ENCODE measurements around the gene TRIM25. TPM values are rescaled to one million over a fixed set of nuclear protein-coding genes. Genes with fewer than 3 reads are reported as not detected.

TRIM25 gene, protein sequence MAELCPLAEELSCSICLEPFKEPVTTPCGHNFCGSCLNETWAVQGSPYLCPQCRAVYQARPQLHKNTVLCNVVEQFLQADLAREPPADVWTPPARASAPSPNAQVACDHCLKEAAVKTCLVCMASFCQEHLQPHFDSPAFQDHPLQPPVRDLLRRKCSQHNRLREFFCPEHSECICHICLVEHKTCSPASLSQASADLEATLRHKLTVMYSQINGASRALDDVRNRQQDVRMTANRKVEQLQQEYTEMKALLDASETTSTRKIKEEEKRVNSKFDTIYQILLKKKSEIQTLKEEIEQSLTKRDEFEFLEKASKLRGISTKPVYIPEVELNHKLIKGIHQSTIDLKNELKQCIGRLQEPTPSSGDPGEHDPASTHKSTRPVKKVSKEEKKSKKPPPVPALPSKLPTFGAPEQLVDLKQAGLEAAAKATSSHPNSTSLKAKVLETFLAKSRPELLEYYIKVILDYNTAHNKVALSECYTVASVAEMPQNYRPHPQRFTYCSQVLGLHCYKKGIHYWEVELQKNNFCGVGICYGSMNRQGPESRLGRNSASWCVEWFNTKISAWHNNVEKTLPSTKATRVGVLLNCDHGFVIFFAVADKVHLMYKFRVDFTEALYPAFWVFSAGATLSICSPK
- total RNA-seq: 10 to 100 TPM; 14.8 to 82.4 (median 58.6) TPM
- 10 to 100 TPM; 12.6 to 56.6 (median 23.6) TPM for polyA plus RNA-seq
- long read RNA-seq, donor 1, full-length matches to known transcripts: 2 of 2 reads
- long read RNA-seq, donor 1, partial matches to known transcripts: 0 of 2 reads
- long read RNA-seq, donor 1, other reads (novel, unspliced or antisense): 0 of 2 reads
- long read RNA-seq, donor 2, full-length matches to known transcripts: 1 of 1 reads
- long read RNA-seq, donor 2, partial matches to known transcripts: 0 of 1 reads
- long read RNA-seq, donor 2, other reads (novel, unspliced or antisense): 0 of 1 reads
- long read RNA-seq, donor 3: 0 reads
- long read RNA-seq, donor 4, partial matches to known transcripts: 1 of 2 reads
- long read RNA-seq, donor 4, other reads (novel, unspliced or antisense): 1 of 2 reads
- long read RNA-seq, donor 5, full-length matches to known transcripts: 1 of 13 reads
- long read RNA-seq, donor 5, partial matches to known transcripts: 7 of 13 reads
- long read RNA-seq, donor 5, other reads (novel, unspliced or antisense): 5 of 13 reads
- long read RNA-seq, donor 6, partial matches to known transcripts: 1 of 4 reads
- long read RNA-seq, donor 6, other reads (novel, unspliced or antisense): 3 of 4 reads
- long read RNA-seq, donor 7, partial matches to known transcripts: 0 of 2 reads
- long read RNA-seq, donor 7, other reads (novel, unspliced or antisense): 0 of 2 reads
- long read RNA-seq, donor 8, full-length matches to known transcripts: 5 of 5 reads
- long read RNA-seq, donor 8, partial matches to known transcripts: 0 of 5 reads
- long read RNA-seq, donor 8, other reads (novel, unspliced or antisense): 0 of 5 reads
- long read RNA-seq, donor 9, partial matches to known transcripts: 0 of 1 reads
- long read RNA-seq, donor 9, other reads (novel, unspliced or antisense): 0 of 1 reads
- long read RNA-seq, donor 10: 0 reads

DNA sequence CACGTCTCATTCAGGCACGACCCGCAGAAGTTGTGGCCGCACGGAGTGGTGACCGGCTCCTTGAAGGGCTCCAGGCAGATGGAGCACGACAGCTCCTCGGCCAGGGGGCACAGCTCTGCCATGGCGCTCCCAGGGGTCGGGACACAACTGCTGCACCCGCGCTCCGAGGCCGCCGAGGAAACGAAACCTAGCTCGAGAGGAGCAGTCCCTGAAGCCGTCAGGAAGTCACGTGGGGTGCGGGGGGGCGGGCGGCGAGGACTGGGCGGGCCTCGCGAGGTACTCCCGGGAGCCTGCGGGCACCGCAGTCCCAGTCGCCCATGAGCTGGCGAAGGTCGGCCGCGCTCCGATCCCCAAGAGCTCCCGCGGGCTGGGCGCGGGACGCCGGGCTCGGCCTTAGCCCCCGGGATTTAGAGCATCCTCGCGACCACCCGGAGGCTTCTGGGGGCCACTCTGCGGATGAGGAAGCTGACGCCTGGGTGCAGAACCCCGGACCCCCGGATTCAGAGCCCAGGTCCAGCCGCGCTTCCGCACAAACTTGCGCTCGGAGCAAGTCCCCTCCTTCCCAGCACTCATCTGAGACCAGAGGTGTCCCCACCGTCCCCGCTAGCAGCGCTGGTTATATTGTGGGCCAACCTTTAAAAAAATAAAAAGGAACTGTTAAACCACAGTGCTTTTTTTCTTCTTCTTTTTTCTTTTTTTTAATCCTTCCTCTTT, at the start of gene TRIM25:
Gene TRIM25, minus strand, starts transcription at position 183 of the 714 bp plus-strand sequence. Its CDS starts 61 bp downstream, at position 122.
- no peaks in the 10 kb centered on the region for H3K36me3 ChIP-seq (replicated peaks in 1 of 2)
- peak; percentile 95 to 97 (median 96) for DNase-seq
- WGBS, 4 donors: 0% methylated on average over 17 to 58 of the region's 58 CpGs
- TF ChIP-seq, protein P1, sequence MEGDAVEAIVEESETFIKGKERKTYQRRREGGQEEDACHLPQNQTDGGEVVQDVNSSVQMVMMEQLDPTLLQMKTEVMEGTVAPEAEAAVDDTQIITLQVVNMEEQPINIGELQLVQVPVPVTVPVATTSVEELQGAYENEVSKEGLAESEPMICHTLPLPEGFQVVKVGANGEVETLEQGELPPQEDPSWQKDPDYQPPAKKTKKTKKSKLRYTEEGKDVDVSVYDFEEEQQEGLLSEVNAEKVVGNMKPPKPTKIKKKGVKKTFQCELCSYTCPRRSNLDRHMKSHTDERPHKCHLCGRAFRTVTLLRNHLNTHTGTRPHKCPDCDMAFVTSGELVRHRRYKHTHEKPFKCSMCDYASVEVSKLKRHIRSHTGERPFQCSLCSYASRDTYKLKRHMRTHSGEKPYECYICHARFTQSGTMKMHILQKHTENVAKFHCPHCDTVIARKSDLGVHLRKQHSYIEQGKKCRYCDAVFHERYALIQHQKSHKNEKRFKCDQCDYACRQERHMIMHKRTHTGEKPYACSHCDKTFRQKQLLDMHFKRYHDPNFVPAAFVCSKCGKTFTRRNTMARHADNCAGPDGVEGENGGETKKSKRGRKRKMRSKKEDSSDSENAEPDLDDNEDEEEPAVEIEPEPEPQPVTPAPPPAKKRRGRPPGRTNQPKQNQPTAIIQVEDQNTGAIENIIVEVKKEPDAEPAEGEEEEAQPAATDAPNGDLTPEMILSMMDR (IDR thresholded peaks at IDR 0.05): no peak
- peak; percentile 98 to 99 for TF ChIP-seq POLR2A (IDR thresholded peaks at IDR 0.05)
- H3K27me3 ChIP-seq: no peaks in the 10 kb centered on the region
- H3K27ac ChIP-seq: peak within 1 kb of the TSS; percentile 86 to 95 (median 90)
- peaks cover 40 to 57% of the 10 kb centered on the region in 2 donors for H3K4me1 ChIP-seq (replicated peaks in 1 of 2)
- intact Hi-C loops (cut with DNase I): no loop called here
- peak within 1 kb of the TSS; percentile 65 to 82 (median 76) for H3K4me3 ChIP-seq
- H3K9me3 ChIP-seq (replicated peaks in 1 of 3): no peaks in the 10 kb centered on the region

DNA sequence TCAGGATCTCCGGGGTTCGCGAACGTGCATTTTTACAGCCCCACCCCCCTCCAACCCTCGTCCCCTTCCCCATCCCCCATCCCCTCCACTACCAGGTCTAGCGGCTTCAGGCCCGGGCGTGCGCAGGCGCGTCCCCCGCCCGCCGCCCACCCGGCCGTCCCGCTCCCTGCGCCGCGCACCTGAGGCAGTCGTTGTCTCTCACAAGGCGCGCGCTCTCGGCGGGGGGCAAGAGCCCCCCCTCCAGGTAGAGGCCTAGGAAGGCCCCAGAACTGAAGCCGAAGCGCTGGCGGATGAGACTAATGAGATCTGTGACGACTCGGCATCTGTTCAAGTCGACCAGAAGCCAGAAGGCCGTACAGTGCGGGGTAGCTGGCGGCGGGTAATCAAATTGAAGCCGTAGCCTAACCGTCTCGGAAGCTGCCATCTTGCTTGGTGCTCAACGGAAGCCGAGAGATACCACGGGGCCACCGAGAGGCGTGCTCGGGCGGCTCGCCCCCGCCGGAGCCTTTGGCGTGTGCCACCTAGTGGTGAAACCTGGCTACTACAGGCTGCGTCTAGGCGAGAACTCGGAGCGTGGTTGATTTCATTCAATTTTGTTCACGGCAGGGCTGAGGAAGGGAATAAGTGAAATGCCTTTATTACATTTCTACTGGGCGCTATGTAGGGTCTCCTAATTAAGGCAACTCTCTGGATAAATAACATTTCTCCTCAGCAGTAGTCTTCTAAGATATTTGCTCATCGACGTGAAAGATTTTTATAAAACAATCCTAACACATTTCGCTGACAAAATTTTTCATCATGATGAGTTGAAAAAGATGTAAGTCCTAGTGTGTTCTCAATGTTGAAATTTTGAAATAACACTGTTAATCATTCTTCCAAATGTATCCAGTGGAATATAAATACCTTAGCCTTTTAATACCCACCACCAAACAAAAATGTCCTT, 47.0 kb upstream of the TRIM25 start, which contains the start of gene COIL:
Gene COIL, minus strand, starts transcription at position 455 of the 943 bp plus-strand sequence. Its CDS starts 31 bp downstream, at position 424.
- Histone ChIP-seq H3K27ac (peak within 1 kb of the TSS in 4 of 5 donors; percentile 76 to 90 (median 83)), H3K36me3 (replicated peaks in 1 of 2) (no peaks in the 10 kb centered on the region), H3K4me3 (peak within 1 kb of the TSS; percentile 79 to 99 (median 88)), H3K27me3 (no peaks in the 10 kb centered on the region), H3K9me3 (replicated peaks in 1 of 3) (no peaks in the 10 kb centered on the region), H3K4me1 (replicated peaks in 1 of 2) (peaks cover 8 to 22% of the 10 kb centered on the region in 2 donors)
- intact Hi-C loops (cut with DNase I): no loop called here
- 4 to 11% (median 4%) methylated on average over 20 to 59 of the region's 59 CpGs for WGBS, 4 donors
- peak; percentile 25 to 41 for TF ChIP-seq POLR2A (IDR thresholded peaks at IDR 0.05)
- TF ChIP-seq, protein P1 (IDR thresholded peaks at IDR 0.05): peak; percentile 97 to 100 (median 99)
- peak; percentile 91 to 96 (median 94) for DNase-seq

DNA sequence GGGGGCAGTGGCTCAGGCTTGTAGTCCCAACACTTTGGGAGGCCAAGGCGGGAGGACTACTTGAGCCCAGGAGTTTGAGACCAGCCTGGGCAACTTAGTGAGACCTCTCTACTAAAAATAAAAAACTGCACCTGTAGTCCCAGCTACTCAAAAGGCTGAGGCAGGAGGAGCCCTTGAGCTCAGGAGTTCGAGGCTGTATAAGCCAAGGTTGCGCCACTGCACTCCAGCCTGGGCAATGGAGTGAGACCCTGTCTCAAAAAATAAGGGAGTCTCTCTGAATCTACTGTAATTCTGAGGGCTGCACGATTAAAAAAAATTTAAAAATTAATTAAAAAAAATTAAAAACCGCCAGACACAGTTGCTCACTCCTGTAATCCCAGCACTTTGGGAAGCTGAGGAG, 43.1 kb upstream of the TRIM25 start:
- intact Hi-C loops (cut with DNase I): no loop called here
- TF ChIP-seq, protein P1 (IDR thresholded peaks at IDR 0.05): no peak
- no peak for TF ChIP-seq POLR2A (IDR thresholded peaks at IDR 0.05)

More for the DNA sequence above, 43.1 kb upstream of the TRIM25 start:
- Histone ChIP-seq H3K27ac (no peak overlapping the region), H3K9me3 (replicated peaks in 1 of 3) (no peaks in the 10 kb centered on the region), H3K27me3 (no peaks in the 10 kb centered on the region), H3K36me3 (replicated peaks in 1 of 2) (no peaks in the 10 kb centered on the region), H3K4me1 (replicated peaks in 1 of 2) (peaks cover 8 to 22% of the 10 kb centered on the region in 2 donors), H3K4me3 (no peak overlapping the region)
- WGBS, 4 donors: 96 to 99% (median 98%) methylated on average over 5 of the region's 5 CpGs
- DNase-seq: no peak

Measured in adrenal gland (tissue), 19 donors.